Fibroblast of lung (primary cell): ENCODE results near the gene COQ8B.

ENCODE experiments used
- EZH2 ChIP-seq: IDR thresholded peaks from 2 replicates; pipeline ENCODE4 v1.5.1; 2012; ENCODE audit warnings: low read length, control low read depth, mild to moderate bottlenecking; ENCODE audit errors: missing control alignments
- TF ChIP-seq, protein P1 (sequence below), 2 donors: IDR thresholded peaks in 1 of 2; conservative IDR thresholded peaks in 1 of 2; 1 replicate in 1 of 2; 2 replicates in 1 of 2; pipeline ENCODE4 v1.5.1; 2011 to 2012; ENCODE audit warnings: low read length in 2 of 2, control low read depth in 1 of 2, inconsistent platforms in 1 of 2, low read depth in 1 of 2, mild to moderate bottlenecking in 1 of 2

DNA sequence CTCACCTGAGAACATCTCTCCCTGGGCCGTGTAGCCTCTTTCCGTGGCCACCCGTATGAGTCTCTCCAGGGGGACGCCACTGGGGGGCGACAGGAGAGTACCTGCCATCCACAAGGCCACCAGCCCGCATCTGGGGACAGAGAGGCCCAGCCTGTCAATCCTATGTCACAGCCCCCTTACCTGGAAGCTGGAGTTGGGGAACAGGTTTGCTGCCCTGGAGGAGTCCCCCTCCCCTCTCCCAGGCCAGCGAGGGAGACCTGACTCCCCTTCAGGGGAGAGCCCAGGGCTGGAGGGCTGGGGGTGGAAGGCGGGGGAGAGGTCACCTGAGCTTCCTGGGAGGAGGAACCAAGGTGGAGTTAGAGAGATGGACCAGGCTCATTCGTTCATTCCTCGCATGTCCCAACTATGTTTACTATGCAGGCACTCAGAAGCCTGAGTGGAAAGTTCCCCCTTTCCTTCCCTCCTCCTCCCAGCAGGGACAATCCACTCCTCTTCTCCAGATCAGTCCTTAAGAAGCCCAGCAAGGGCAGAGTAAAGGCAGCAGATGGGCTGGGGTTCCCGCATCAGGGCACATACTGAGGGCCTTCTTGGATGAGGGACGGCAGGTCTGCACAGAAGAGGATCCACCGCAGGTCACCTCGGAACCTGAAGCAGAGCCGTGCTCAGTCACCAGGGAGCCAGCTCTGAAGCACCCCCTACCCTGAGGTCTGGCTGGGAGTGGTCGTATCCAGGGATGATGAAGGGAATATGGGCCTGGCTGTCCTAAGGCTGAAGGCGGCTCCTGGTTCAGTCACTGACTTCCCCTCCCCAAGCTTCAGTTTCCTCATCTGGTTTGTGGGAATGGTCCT, 28.1 kb upstream of the COQ8B start:
- TF ChIP-seq, protein P1, sequence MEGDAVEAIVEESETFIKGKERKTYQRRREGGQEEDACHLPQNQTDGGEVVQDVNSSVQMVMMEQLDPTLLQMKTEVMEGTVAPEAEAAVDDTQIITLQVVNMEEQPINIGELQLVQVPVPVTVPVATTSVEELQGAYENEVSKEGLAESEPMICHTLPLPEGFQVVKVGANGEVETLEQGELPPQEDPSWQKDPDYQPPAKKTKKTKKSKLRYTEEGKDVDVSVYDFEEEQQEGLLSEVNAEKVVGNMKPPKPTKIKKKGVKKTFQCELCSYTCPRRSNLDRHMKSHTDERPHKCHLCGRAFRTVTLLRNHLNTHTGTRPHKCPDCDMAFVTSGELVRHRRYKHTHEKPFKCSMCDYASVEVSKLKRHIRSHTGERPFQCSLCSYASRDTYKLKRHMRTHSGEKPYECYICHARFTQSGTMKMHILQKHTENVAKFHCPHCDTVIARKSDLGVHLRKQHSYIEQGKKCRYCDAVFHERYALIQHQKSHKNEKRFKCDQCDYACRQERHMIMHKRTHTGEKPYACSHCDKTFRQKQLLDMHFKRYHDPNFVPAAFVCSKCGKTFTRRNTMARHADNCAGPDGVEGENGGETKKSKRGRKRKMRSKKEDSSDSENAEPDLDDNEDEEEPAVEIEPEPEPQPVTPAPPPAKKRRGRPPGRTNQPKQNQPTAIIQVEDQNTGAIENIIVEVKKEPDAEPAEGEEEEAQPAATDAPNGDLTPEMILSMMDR (conservative IDR thresholded peaks at IDR 0.05 in 1 of 2, IDR thresholded peaks at IDR 0.05 in 1 of 2; ENCODE audit: low read depth in 1 of 2, low read length in 2 of 2): no peak
- no peak for TF ChIP-seq EZH2
